Neuronal stem cell (in vitro differentiated cells): Measurements from ENCODE around the gene SELENOS.
A peak's percentile ranks its signal among the peaks of the same experiment; 100 is the strongest.

Experiments used
- DNase-seq: peaks from one replicate; pipeline ENCODE4 v3.0.0-alpha.2; 2013; ENCODE audit warnings: low spot score
- H2AFZ ChIP-seq: one replicate; pipeline ENCODE4 v1.6.1; 2013; ENCODE audit warnings: mild to moderate bottlenecking, low read length, inconsistent platforms
- H2AK5ac ChIP-seq: 2 replicates; pipeline ENCODE4 v1.6.1; 2013; ENCODE audit warnings: low read depth, mild to moderate bottlenecking, inconsistent platforms, low read length, moderate library complexity, mixed read lengths
- H2BK120ac ChIP-seq: 2 replicates; pipeline ENCODE4 v1.6.1; 2013; ENCODE audit warnings: low read depth, mild to moderate bottlenecking, inconsistent platforms, low read length, moderate library complexity, mixed read lengths
- H2BK12ac ChIP-seq: one replicate; pipeline ENCODE4 v1.6.1; 2013; ENCODE audit warnings: low read length, inconsistent platforms
- H2BK15ac ChIP-seq: 2 replicates; pipeline ENCODE4 v1.6.1; 2013; ENCODE audit warnings: mild to moderate bottlenecking, low read length, inconsistent platforms, mixed read lengths
- H2BK5ac ChIP-seq: one replicate; pipeline ENCODE4 v1.6.1; 2013; ENCODE audit warnings: inconsistent platforms, mild to moderate bottlenecking, low read length, moderate library complexity
- H3K14ac ChIP-seq: one replicate; pipeline ENCODE4 v1.6.1; 2013; ENCODE audit warnings: low read length, inconsistent platforms
- H3K18ac ChIP-seq: 2 replicates; pipeline ENCODE4 v1.6.1; 2013; ENCODE audit warnings: low read length, inconsistent platforms
- H3K23ac ChIP-seq: 2 replicates; pipeline ENCODE4 v1.6.1; 2013; ENCODE audit warnings: low read depth, mild to moderate bottlenecking, mixed read lengths, low read length, inconsistent platforms; ENCODE audit not compliant: poor library complexity
- H3K27ac ChIP-seq: replicated peaks from 3 replicates; pipeline ENCODE4 v1.5.1; 2013; ENCODE audit warnings: low read length, inconsistent platforms
- H3K27me3 ChIP-seq, 3 experiments: 2 replicates each; pipeline ENCODE4 v1.6.1; 2013; ENCODE audit warnings: low read length in 3 of 3, mild to moderate bottlenecking in 2 of 3, inconsistent platforms in 1 of 3, low read depth in 1 of 3, mixed read lengths in 1 of 3, moderate library complexity in 1 of 3; ENCODE audit not compliant: control insufficient read depth in 3 of 3, insufficient read depth in 3 of 3
- H3K36me3 ChIP-seq, 2 donors: replicated peaks in 1 of 2; 2 replicates each; pipeline ENCODE4 v1.6.1; 2013; ENCODE audit warnings: low read length in 2 of 2; ENCODE audit not compliant: control insufficient read depth in 2 of 2, insufficient read depth in 2 of 2
- H3K4ac ChIP-seq: 2 replicates; pipeline ENCODE4 v1.6.1; 2013; ENCODE audit warnings: inconsistent platforms, mild to moderate bottlenecking, low read length, moderate library complexity
- H3K4me1 ChIP-seq, 2 donors: 1 replicate in 1 of 2; 2 replicates in 1 of 2; pipeline ENCODE4 v1.6.1; 2013; ENCODE audit warnings: low read length in 2 of 2, low read depth in 1 of 2; ENCODE audit not compliant: control insufficient read depth in 2 of 2, insufficient read depth in 1 of 2
- H3K4me2 ChIP-seq: one replicate; pipeline ENCODE4 v1.6.1; 2013; ENCODE audit warnings: mild to moderate bottlenecking, low read length, inconsistent platforms; ENCODE audit not compliant: insufficient read depth, poor library complexity, severe bottlenecking
- H3K4me3 ChIP-seq, 2 donors: 2 replicates each; pipeline ENCODE4 v1.5.1; 2013; ENCODE audit warnings: low read length in 2 of 2, mild to moderate bottlenecking in 2 of 2, inconsistent platforms in 1 of 2, moderate library complexity in 1 of 2
- H3K79me1 ChIP-seq: one replicate; pipeline ENCODE4 v1.6.1; 2013; ENCODE audit warnings: low read depth, mild to moderate bottlenecking, inconsistent platforms, low read length, moderate library complexity
- H3K9ac ChIP-seq: one replicate; pipeline ENCODE4 v1.6.1; 2013; ENCODE audit warnings: mild to moderate bottlenecking, low read depth, low read length, inconsistent platforms; ENCODE audit not compliant: poor library complexity
- H3K9me3 ChIP-seq, 2 donors: replicated peaks in 1 of 2; 2 replicates each; pipeline versions ENCODE3 to v1.6.1; 2013; ENCODE audit warnings: low read length in 2 of 2, mild to moderate bottlenecking in 2 of 2, inconsistent platforms in 1 of 2, low read depth in 1 of 2, mixed read lengths in 1 of 2, moderate library complexity in 1 of 2; ENCODE audit not compliant: control insufficient read depth in 2 of 2, insufficient read depth in 1 of 2
- H4K8ac ChIP-seq: one replicate; pipeline ENCODE4 v1.6.1; 2013; ENCODE audit warnings: low read depth, mild to moderate bottlenecking, inconsistent platforms, low read length, moderate library complexity
- H4K91ac ChIP-seq: one replicate; pipeline ENCODE4 v1.6.1; 2013; ENCODE audit warnings: low read length, low read depth, mild to moderate bottlenecking, inconsistent platforms; ENCODE audit not compliant: poor library complexity
- WGBS, 2 donors: extraction: QIAGEN DNeasy Blood & Tissue Kit; methylation state at CpG; one replicate each; pipeline ENCODE4 v1.1.7; 2013; ENCODE audit warnings: missing lambda C conversion rate in 2 of 2, mixed read lengths in 1 of 2; ENCODE audit not compliant: insufficient read length in 2 of 2, insufficient replicate concordance in 1 of 2; ENCODE audit errors: extremely low coverage in 2 of 2; 5-methylcytosine and 5-hydroxymethylcytosine counted together

The SELENOS gene

GRCh38 chr15:101264011-101264410, 13.3 kb downstream of the SELENOS start:
- Histone ChIP-seq H3K79me1 (no peaks in the 10 kb centered on the region), H3K27me3 (no peaks in the 10 kb centered on the region), H3K9me3 (no peaks in the 10 kb centered on the region), H2BK120ac (no peak overlapping the region), H2AK5ac (no peak overlapping the region), H3K4me1 (no peaks in the 10 kb centered on the region), H2BK15ac (no peak overlapping the region), H3K23ac (no peak overlapping the region), H3K9ac (no peak overlapping the region), H3K36me3 (peaks cover 0 to 9% of the 10 kb centered on the region in 2 donors), H4K91ac (no peak overlapping the region), H3K4me3 (no peak overlapping the region), H2AFZ (peak overlapping the region; percentile 16), H3K14ac (no peak overlapping the region), H4K8ac (no peak overlapping the region), H3K27ac (no peak overlapping the region), H2BK12ac (no peak overlapping the region), H2BK5ac (no peak overlapping the region), H3K4ac (no peak overlapping the region), H3K18ac (no peak overlapping the region), H3K4me2 (no peak overlapping the region)
- WGBS, 2 donors = no CpG with 5 or more reads among the region's 4 CpGs
- DNase-seq = no peak

GRCh38 chr15:101262551-101262950, 14.7 kb downstream of the SELENOS start:
- Histone ChIP-seq H3K4me3 (no peak overlapping the region), H3K14ac (no peak overlapping the region), H3K4me2 (no peak overlapping the region), H3K27me3 (peaks cover 0 to 2% (median 0%) of the 10 kb centered on the region in 3 experiments), H2BK120ac (no peak overlapping the region), H3K23ac (no peak overlapping the region), H3K27ac (no peak overlapping the region), H2BK15ac (no peak overlapping the region), H3K18ac (no peak overlapping the region), H2AFZ (no peak overlapping the region), H3K4ac (no peak overlapping the region), H2BK5ac (no peak overlapping the region), H3K4me1 (peaks cover 0 to 7% of the 10 kb centered on the region in 2 donors), H3K36me3 (no peaks in the 10 kb centered on the region), H2AK5ac (no peak overlapping the region), H3K79me1 (no peaks in the 10 kb centered on the region), H4K91ac (no peak overlapping the region), H4K8ac (no peak overlapping the region), H3K9ac (no peak overlapping the region), H3K9me3 (no peaks in the 10 kb centered on the region), H2BK12ac (no peak overlapping the region)
- no CpG with 5 or more reads among the region's 4 CpGs for WGBS, 2 donors
- DNase-seq = no peak

GRCh38 chr15:101258238-101259144, 18.8 kb downstream of the SELENOS start:
- Histone ChIP-seq H3K4ac (no peak overlapping the region), H2AK5ac (no peak overlapping the region), H2AFZ (peak overlapping the region; percentile 56), H3K27me3 (peaks cover 0 to 2% (median 0%) of the 10 kb centered on the region in 3 experiments), H3K9me3 (no peaks in the 10 kb centered on the region), H4K8ac (no peak overlapping the region), H3K4me1 (peaks cover 0 to 14% of the 10 kb centered on the region in 2 donors), H2BK120ac (no peak overlapping the region), H3K36me3 (no peaks in the 10 kb centered on the region), H3K18ac (no peak overlapping the region), H3K4me3 (peak overlapping the region in 1 of 2 donors; percentile 1), H3K79me1 (no peaks in the 10 kb centered on the region), H2BK15ac (no peak overlapping the region), H3K23ac (no peak overlapping the region), H3K14ac (no peak overlapping the region), H3K4me2 (no peak overlapping the region), H3K27ac (no peak overlapping the region), H2BK5ac (no peak overlapping the region), H2BK12ac (no peak overlapping the region), H3K9ac (no peak overlapping the region), H4K91ac (no peak overlapping the region)
- WGBS, 2 donors = no CpG with 5 or more reads among the region's 11 CpGs
- no peak for DNase-seq

GRCh38 chr15:101256757-101257156, 20.5 kb downstream of the SELENOS start:
- DNase-seq = no peak
- Histone ChIP-seq H2BK5ac (no peak overlapping the region), H3K18ac (no peak overlapping the region), H3K23ac (no peak overlapping the region), H3K4me3 (no peak overlapping the region), H4K91ac (no peak overlapping the region), H2AFZ (no peak overlapping the region), H2BK120ac (no peak overlapping the region), H3K4ac (no peak overlapping the region), H4K8ac (no peak overlapping the region), H2BK12ac (no peak overlapping the region), H3K27me3 (peaks cover 0 to 2% (median 0%) of the 10 kb centered on the region in 3 experiments), H2AK5ac (no peak overlapping the region), H3K9me3 (no peaks in the 10 kb centered on the region), H3K36me3 (no peaks in the 10 kb centered on the region), H3K14ac (no peak overlapping the region), H3K79me1 (no peaks in the 10 kb centered on the region), H3K9ac (no peak overlapping the region), H3K4me2 (no peak overlapping the region), H3K4me1 (peaks cover 0 to 14% of the 10 kb centered on the region in 2 donors), H2BK15ac (no peak overlapping the region), H3K27ac (no peak overlapping the region)
- no CpG with 5 or more reads among the region's 6 CpGs for WGBS, 2 donors
